RWPE1 (cell line): Measurements from ENCODE around the gene STK40.

Source experiments
- CTCF ChIA-PET: fragments of 350-600 bp; sonication (Branson Sonifier 250); formaldehyde crosslinking; extraction: SDS; loops from one replicate; lab custom pipeline; 2021; lab: Yijun Ruan, JAX
- POLR2A ChIA-PET: fragments of 400-600 bp; formaldehyde crosslinking; extraction: SDS; loops from one replicate; lab custom pipeline; 2020; ENCODE audit warnings: antibody characterized with exemption; ENCODE audit not compliant: low non-redundant PET; lab: Yijun Ruan, JAX
- DNase-seq: peaks from one replicate; pipeline ENCODE4 v3.0.0; 2012; ENCODE audit warnings: low spot score
- H3K27ac ChIP-seq: fragments of 450-650 bp; 2 replicates; pipeline ENCODE4 v1.5.1; 2017
- TF ChIP-seq, protein P1 (sequence below): fragments of 450-650 bp; conservative IDR thresholded peaks from 2 replicates; pipeline ENCODE4 v1.5.1; 2017; ENCODE audit warnings: low read depth, mild to moderate bottlenecking

The STK40 gene

DNA sequence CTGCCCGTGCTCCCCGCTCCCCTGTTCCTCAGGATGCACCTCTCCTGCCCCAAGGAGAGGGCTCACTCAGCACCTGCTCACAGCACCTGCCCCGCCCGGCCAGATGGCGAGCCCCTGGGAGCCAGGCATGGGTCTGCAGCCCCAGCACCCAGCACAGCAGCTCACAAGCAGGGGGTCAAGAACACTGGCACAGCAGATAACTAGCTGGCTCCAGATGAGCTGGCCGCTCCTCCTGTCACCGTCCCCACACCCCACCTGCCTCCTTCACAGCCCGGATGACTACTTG, 41.4 kb downstream of the STK40 start:
- TF ChIP-seq, protein P1, sequence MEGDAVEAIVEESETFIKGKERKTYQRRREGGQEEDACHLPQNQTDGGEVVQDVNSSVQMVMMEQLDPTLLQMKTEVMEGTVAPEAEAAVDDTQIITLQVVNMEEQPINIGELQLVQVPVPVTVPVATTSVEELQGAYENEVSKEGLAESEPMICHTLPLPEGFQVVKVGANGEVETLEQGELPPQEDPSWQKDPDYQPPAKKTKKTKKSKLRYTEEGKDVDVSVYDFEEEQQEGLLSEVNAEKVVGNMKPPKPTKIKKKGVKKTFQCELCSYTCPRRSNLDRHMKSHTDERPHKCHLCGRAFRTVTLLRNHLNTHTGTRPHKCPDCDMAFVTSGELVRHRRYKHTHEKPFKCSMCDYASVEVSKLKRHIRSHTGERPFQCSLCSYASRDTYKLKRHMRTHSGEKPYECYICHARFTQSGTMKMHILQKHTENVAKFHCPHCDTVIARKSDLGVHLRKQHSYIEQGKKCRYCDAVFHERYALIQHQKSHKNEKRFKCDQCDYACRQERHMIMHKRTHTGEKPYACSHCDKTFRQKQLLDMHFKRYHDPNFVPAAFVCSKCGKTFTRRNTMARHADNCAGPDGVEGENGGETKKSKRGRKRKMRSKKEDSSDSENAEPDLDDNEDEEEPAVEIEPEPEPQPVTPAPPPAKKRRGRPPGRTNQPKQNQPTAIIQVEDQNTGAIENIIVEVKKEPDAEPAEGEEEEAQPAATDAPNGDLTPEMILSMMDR: no peak
- H3K27ac ChIP-seq: peak overlapping the region; percentile 1; the same call in 1 of the 2 replicates
- POLR2A ChIA-PET: no interaction called here
- DNase-seq: no peak
- CTCF ChIA-PET: no interaction called here

DNA sequence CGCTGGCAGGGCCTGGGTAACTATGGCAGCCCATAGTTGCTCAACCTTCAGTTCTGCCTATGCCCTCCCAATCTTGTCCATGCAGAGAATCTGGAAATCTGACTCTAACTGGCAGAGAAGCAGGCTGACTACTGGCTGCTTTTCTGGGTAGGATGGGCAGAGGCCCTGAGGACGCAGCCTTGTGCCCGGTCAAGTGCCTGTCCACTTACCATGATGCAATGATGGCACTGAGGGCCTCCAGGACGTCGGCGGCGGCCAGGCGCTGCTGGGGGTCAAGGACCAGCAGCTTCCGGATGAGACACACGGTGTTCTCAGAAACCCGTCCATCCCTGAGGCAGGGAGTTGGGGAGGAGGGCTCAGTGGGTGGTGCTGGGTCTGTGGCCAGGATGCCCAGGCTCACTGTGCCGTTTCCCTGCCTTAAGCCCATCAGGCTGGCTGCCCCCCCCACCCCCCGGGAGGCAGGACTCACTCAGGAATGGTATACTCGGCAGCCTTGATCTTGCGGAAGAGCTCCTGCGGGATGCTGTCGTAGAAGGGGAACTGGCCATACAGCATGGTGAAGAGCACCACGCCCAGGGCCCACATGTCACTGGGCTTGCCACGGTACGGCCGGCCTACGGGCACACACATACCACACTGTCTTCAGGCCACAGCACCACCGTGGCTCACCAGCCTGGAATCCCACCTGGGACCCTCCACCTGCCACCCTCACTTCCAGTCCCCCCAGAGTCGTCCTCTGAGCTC, 41.9 kb downstream of the STK40 start:
- ChIA-PET POLR2A (no interaction called here), CTCF (interaction anchor here (0.6 to 1.7 kb wide), 4 partner anchors 7 to 41 kb away, joined by 3 to 8 read pairs (median 6); no protein-coding TSS in a partner anchor)
- peak overlapping the region; percentile 69 for H3K27ac ChIP-seq
- TF ChIP-seq, protein P1: no peak
- no peak for DNase-seq

DNA sequence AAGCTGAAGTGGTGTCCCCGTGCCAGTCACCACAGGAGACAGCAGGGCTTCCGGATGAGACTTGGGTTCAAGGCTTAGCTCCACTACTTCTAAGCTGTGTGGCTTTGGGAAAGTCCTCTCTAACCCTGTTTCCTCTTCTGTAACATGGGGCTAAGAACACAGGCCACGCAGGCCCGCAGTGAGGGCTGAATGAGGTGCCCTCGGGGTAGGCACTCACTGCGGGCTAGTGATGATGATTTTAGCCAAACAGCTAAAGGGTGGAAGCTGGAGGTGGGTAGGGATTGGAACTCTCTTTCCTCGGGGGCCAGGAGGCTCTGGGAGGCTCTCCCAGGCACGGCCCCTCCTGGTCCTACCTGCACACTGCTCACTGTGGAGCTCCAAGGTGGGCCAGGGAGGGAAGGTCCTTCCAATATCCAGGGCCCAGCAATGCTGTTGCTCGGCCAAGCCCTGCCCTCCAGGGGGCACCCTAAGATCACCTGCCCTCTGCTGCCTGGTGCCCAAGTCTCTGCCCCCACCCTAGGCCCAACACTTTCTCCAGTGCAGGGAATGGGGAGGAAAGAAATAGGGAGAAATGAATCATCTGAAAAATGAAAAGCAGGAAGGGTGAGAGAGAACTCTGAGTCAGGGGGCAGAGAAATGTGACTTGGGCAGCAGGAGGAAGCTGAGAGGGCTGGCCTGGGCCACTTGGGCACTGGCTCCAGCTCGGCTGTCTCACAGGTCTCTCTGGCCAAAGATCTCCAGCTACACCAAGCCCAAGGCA, 43.1 kb downstream of the STK40 start:
- TF ChIP-seq, protein P1: peak; percentile 76
- peak overlapping the region; percentile 69 for H3K27ac ChIP-seq
- peak; percentile 61 for DNase-seq
- ChIA-PET POLR2A (no interaction called here), CTCF (interaction anchor here (0.5 to 2.2 kb wide), 25 partner anchors 9 to 1260 kb away, joined by 3 to 17 read pairs (median 3); partner anchors contain the start of gene TRAPPC3)

DNA sequence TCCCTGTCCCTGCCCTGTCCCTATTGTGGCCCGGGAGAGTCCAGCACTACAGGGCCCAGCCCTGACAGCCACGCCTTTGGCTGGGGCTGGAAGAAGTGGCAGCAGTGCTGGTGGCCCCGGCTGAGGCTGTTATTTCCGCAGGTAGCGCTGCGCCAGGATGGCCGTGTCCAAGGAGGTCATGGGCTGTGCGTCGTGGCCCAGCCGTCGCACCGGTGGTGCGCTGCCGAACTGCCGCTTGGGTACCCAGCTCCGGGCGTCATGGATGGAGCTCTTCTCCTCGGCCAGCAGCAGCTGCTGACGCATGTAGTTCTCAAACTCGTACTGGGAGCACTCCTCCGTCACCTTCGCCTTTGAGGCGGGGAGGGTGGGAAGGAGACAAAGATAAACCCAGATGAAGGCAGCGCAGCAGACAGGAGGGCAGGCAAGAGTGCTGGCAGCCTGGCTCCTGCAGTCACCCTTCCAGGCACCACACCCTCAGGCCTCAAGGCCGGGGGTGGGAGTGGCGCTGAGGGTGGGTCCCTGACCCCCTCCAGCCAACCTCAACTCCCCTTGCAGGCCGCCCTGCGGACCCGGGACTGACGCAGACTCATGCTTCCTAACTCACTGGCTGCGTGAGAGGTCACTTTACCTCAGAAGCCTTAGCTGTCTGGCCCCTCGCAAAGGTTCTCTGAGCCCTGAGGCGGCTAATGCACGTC, 44.0 kb downstream of the STK40 start:
- peak overlapping the region; percentile 69 for H3K27ac ChIP-seq
- no peak for DNase-seq
- ChIA-PET POLR2A (no interaction called here), CTCF (interaction anchor here (0.5 to 2.2 kb wide), 19 partner anchors 9 to 247 kb away, joined by 3 to 17 read pairs (median 3); no protein-coding TSS in a partner anchor)
- TF ChIP-seq, protein P1: no peak

DNA sequence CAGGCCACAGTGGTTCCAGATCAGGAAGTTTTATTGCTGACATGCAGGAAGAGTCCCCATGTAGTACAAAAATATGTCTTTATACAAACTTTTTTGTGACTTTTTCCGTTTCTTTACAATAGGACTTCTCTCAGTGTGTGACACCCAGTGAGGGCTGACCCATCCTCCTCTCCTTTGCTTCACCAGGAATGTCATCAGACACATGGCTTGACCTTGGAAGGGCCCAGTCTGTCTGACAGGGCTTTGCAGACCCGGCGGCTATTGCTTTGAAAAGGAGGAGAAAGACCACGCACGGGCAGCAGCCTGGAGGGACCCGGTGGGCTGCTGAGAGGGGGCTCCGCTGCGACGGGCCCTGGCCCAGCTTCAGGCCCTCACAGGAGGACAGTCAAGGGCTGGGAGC, 46.1 kb downstream of the STK40 start:
- POLR2A ChIA-PET: no interaction called here
- TF ChIP-seq, protein P1: no peak
- no peak for DNase-seq
- H3K27ac ChIP-seq: no peak overlapping the region
- CTCF ChIA-PET: interaction anchor here (0.6 kb wide), 2 partner anchors 14 to 18 kb away, joined by 3 to 5 read pairs; no protein-coding TSS in a partner anchor

DNA sequence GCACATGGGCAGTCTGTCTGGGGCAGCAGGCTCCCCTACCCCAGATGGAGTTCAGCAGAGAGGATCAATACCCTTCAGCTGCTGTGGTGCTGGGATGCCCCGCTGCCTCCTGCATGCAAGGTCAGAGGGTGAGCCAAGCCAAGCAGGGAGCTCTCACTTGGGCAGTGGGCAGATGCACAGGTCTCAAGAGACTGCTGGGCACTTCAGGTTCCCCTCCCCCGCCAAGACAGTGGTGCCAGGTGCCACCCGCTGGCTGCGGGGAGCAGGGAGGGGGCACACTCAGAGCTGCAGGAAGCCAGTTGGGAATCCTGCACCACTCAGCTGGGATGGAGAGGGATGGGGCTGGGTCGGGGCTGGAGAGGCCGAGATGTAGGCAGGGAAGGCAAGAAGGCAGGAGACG, 46.5 kb downstream of the STK40 start:
- H3K27ac ChIP-seq: no peak overlapping the region
- DNase-seq: no peak
- CTCF ChIA-PET: interaction anchor here (0.6 kb wide), 1 partner anchor 14 kb away, joined by 3 read pairs; no protein-coding TSS in a partner anchor
- TF ChIP-seq, protein P1: no peak
- POLR2A ChIA-PET: no interaction called here
